Measurements from ENCODE around the gene PSMB8. TPM values are rescaled to one million over a fixed set of nuclear protein-coding genes. Genes with fewer than 3 reads are reported as not detected.

The PSMB8 gene
- total and polyA plus RNA-seq, 8 donors: 7.4 to 40.2 (median 20.5) TPM

GRCh38 chr6:32830017-32830416 lies 13.8 kb downstream of the PSMB8 start:
- ATAC-seq: no peak
- 96% methylated on average over 3 to 5 of the region's 5 CpGs for WGBS, 2 donors
- TF ChIP-seq CTCF (IDR thresholded peaks at IDR 0.05): no peak
- no peaks in the 10 kb centered on the region for H3K27me3 ChIP-seq
- H3K27ac ChIP-seq: no peak overlapping the region
- DNase-seq: no peak
- no peak overlapping the region for H3K4me3 ChIP-seq
- no peak for FAIRE-seq
- H3K36me3 ChIP-seq: peaks cover 0 to 8% (median 7%) of the 10 kb centered on the region in 3 donors
- intact Hi-C loops (cut with DNase I): no loop called here
- H3K4me1 ChIP-seq: peaks cover 0 to 4% (median 0%) of the 10 kb centered on the region in 3 donors
- no peaks in the 10 kb centered on the region for H3K9me3 ChIP-seq

- Histone ChIP-seq H3K36me3 (peaks cover 0 to 8% (median 7%) of the 10 kb centered on the region in 3 donors), H3K9me3 (no peaks in the 10 kb centered on the region), H3K27me3 (no peaks in the 10 kb centered on the region), H3K4me1 (peaks cover 0 to 4% (median 0%) of the 10 kb centered on the region in 3 donors), H3K27ac (no peak overlapping the region), H3K4me3 (no peak overlapping the region)
- TF ChIP-seq CTCF (IDR thresholded peaks at IDR 0.05): no peak
- no peak for DNase-seq
- no peak for FAIRE-seq
- WGBS, 2 donors: 72 to 79% methylated on average over 7 of the region's 7 CpGs
- intact Hi-C loops (cut with DNase I): loop anchor here in 2 of 3 donors (5.0 kb wide), 2 partner anchors 33 to 38 kb away; no protein-coding TSS in a partner anchor
- ATAC-seq: peak in 1 of 4 donors; percentile 37
These were observed 14.4 kb downstream of the PSMB8 start for GRCh38 chr6:32829495-32829894.

GRCh38 chr6:32827025-32827424 lies 16.8 kb downstream of the PSMB8 start:
- intact Hi-C loops (cut with DNase I): loop anchor here in 2 of 3 donors (5.0 kb wide), 2 partner anchors 35 to 40 kb away; no protein-coding TSS in a partner anchor
- 55 to 57% methylated on average over 3 of the region's 3 CpGs for WGBS, 2 donors
- ATAC-seq: peak in 2 of 4 donors; percentile 56 to 75

GRCh38 chr6:32825966-32826365 lies 17.9 kb downstream of the PSMB8 start:
- Histone ChIP-seq H3K27ac (peak overlapping the region in 2 of 4 donors; percentile 4 to 33), H3K4me3 (no peak overlapping the region), H3K4me1 (peaks cover 0 to 4% (median 0%) of the 10 kb centered on the region in 3 donors), H3K9me3 (no peaks in the 10 kb centered on the region), H3K27me3 (no peaks in the 10 kb centered on the region), H3K36me3 (peaks cover 0 to 8% (median 7%) of the 10 kb centered on the region in 3 donors)
- FAIRE-seq (no peak), DNase-seq (no peak), ATAC-seq (peak; percentile 56 to 87 (median 86))
- 42 to 63% methylated on average over 2 of the region's 2 CpGs for WGBS, 2 donors
- peak in 2 of 4 donors; percentile 20 to 22 for TF ChIP-seq CTCF (IDR thresholded peaks at IDR 0.05)
- intact Hi-C loops (cut with DNase I): loop anchor here in 2 of 3 donors (5.0 kb wide), 2 partner anchors 36 to 41 kb away; no protein-coding TSS in a partner anchor

More at GRCh38 chr6:32827025-32827424, 16.8 kb downstream of the PSMB8 start:
- no peak for DNase-seq
- Histone ChIP-seq H3K27ac (peak overlapping the region in 1 of 4 donors; percentile 9), H3K4me1 (peaks cover 0 to 4% (median 0%) of the 10 kb centered on the region in 3 donors), H3K27me3 (no peaks in the 10 kb centered on the region), H3K9me3 (no peaks in the 10 kb centered on the region), H3K36me3 (peaks cover 0 to 8% (median 7%) of the 10 kb centered on the region in 3 donors), H3K4me3 (no peak overlapping the region)
- FAIRE-seq: no peak
- no peak for TF ChIP-seq CTCF (IDR thresholded peaks at IDR 0.05)

- WGBS, 2 donors: 58 to 59% methylated on average over 3 of the region's 3 CpGs
- no peaks in the 10 kb centered on the region for H3K36me3 ChIP-seq
- ATAC-seq: no peak
- FAIRE-seq: no peak
- no peaks in the 10 kb centered on the region for H3K9me3 ChIP-seq
- H3K4me3 ChIP-seq: no peak overlapping the region
- no peak for TF ChIP-seq CTCF (IDR thresholded peaks at IDR 0.05)
- H3K27ac ChIP-seq: no peak overlapping the region
- intact Hi-C loops (cut with DNase I): no loop called here
- H3K27me3 ChIP-seq: no peaks in the 10 kb centered on the region
- no peak for DNase-seq
- no peaks in the 10 kb centered on the region for H3K4me1 ChIP-seq
These were observed 24.1 kb downstream of the PSMB8 start for GRCh38 chr6:32819729-32820128.
